Measurements from ENCODE around the gene HIKESHI.

Gene HIKESHI

GRCh38 chr11:86380295-86381059 is 78.4 kb downstream of the HIKESHI start:
- DNase-seq: no peak

GRCh38 chr11:86383041-86383955 is 81.3 kb downstream of the HIKESHI start:
- no peak for DNase-seq

- no peak for DNase-seq
Measured at GRCh38 chr11:86386283-86386682, 84.2 kb downstream of the HIKESHI start.

DNA sequence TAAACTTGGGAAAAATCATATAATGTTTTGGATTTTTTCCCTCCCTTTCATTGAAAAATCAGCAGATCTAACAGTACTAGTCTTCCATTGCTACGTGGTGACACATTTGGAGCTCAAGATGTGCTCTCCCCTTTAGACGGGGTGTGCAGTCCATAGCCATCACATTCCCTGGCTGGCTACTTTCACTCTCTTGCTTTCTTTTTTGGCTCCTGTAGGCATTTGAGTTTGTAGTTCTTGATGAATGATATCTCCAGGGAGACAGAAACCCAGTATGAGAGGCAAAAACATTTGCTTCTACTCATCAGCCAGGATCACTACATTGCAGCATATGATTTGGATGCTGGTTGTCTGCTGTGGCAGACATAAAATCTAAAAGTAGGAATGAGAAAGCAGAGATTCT is 84.7 kb downstream of the HIKESHI start:
- DNase-seq: no peak

- no peak for DNase-seq
Measured at GRCh38 chr11:86388198-86388597, 86.2 kb downstream of the HIKESHI start.

DNA sequence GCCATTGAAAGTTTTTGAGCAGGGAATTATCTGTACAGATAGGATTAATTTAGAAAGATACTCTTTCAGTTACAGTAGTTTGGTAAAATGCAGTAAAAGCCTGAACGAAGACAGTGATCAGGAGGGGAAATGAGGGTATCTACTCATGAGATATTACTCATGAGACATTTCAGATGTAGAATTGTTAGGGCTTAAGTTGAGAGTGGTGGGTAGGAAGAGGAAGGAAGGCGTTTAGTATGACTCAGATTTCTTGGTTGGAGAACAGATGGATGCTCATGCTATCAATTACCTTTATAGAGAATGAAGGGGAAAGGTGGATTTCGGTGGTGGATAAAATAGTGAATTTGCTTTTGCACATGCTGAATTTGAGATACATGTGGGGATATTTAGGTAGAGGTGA is 88.4 kb downstream of the HIKESHI start:
- DNase-seq: no peak

- DNase-seq: no peak
Measured at GRCh38 chr11:86395061-86395551, 93.1 kb downstream of the HIKESHI start.
